ENCODE data around the gene SYT9.
"Not testable (repeated sequence)": the region's sequence is repeated elsewhere in the genome, so short reads cannot be mapped to it uniquely, and the experiment has no call there.

The SYT9 gene

DNA sequence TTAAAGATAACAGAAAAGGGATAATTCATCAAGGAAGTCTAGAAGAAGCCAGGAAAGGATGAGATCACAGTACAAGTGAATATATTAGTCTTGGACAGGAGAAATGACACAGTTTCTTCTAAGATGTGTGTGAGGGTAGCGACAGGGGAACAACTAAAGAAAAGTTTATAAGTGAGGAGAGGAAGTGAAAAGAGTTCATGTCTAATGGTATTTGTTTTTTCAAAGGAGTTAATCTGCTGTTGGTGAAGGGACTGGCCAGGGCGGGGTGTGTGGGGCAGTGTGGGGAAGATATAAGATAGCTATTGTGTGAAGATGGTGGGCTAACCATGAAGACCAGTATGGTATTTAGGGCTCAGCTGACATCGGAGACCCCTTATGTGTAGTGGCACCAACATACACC is 254.5 kb downstream of the SYT9 start:
- DNase-seq (ENCODE audit: low read depth in 2 of 2), result no peak

DNA sequence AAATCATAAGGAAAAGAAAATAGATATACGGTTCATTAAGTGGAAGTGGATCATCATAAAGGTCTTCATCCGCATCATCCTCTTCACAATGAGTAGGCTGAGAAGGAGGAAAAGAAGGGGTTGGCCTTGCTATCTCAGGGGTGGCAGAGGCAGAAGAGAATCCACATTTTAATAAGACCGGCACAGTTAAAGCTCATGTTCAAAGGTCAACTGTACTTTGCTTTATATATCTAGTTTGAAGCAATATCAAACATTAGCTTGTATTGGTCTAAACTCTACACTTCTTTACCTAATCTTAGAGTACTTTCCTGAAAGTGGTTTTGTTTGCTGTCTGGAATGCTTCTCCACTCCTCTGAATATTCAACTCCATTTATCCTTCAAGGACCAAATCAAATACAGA is 256.4 kb downstream of the SYT9 start:
- no peak for DNase-seq (ENCODE audit: low read depth in 2 of 2)

DNA sequence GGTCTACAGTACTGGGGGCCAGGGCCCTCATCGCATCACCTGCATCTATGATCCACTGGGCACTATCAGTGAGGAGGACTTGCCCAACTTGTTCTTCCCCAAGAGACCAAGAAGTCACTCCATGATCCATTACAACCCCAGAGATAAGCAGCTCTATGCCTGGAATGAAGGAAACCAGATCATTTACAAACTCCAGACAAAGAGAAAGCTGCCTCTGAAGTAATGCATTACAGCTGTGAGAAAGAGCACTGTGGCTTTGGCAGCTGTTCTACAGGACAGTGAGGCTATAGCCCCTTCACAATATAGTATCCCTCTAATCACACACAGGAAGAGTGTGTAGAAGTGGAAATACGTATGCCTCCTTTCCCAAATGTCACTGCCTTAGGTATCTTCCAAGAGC is 258.3 kb downstream of the SYT9 start:
- DNase-seq (ENCODE audit: low read depth in 2 of 2), result no peak

DNA sequence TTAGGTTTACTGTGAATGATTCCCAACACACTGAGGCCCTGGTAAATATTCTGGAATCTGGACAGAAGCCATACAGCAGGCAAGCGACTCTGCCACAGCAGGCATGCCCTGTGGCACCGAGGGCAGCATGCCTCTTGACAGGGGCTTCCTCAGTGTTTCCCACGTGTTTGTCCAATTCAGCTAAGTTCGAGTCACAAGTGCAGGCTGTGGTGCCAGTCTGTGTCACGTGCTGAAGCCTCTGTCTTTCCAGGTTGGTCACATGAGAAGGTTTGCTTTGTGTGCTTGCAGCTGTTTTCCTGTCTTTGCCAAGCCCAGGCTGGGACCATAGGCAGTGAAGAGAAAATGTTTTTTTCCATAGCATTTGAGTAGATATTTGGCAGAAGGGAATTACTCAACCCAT is 259.7 kb downstream of the SYT9 start:
- DNase-seq (ENCODE audit: low read depth in 2 of 2), result no peak

DNA sequence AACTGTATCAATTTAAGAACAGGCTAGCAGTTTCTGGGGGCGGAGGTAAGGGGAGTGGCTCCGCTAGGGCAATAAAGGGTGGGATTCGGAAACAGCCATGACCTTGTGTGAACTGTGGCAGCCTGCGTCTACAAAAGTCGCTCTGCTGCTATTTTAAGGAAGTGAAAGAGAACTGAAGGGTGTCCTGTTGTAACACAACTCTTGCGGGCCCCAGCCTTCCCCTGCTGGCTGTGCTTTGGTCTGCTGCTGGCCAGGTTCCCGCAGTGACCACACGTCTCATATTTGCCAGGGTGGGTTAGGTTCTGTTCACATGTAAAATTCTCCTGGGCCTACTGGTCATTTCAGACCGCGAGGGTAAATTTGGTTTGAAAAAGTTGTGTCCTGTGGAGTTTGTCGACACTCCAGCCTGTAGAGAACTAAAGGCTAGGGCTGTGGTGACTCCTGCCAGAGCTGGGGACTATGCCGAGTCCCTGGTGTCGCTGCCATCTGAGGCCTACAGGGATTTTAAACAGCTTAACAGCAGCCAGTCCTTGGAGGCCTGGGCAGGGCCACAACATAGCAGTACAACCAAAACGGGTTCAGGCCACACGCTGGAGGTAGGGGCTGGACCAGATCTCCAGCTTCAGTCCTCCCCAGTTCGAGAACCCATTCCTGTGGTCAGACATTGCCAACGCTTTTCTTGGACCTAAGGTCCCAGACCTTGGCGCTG is 261.0 kb downstream of the SYT9 start:
- no peak for DNase-seq (ENCODE audit: low read depth in 2 of 2)

DNA sequence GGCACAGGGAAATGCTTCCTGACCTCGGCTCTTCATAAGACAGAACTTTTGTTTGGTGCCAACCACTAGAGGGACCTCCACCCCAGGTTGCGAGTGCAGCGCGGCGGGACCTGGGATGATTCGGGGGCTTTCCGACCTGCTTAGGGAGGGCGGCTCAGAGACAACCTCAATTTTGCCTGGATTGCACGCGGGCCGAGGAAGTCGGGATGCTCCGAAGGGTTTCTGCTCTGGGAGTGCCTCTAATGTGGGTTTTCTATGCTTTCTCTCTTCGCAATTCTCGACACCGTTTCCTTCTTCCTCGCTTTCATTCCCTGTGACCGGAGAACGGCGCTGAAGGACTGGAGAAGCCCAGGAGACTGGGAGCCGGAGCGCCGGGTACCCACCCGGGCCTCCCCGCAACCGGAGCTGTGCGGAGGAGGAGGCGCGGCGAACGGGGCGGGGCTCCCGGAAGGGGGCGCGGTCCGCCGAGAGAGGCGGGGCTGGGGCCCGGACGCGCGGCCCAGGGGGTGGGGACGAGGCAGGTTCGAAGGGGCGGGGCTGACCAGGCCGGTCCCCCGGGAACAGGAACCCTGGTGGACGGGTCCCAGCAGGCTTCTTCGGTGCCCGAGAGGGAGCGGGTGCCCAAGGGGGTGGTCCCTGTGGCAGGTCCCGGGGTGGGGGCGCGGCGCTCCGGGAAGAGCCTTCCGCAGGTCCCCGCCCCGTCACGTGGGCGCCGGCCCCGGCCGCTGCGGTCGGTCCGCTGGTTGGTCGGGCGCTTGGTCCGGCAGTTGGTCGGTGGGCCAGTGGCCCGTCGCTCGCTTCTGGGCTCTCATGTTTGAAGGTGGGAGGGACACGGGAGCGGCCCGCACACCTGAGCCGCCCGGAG is 261.8 kb downstream of the SYT9 start, which contains the start of gene PPFIBP2:
PPFIBP2 (plus strand) TSS at position 766 of the 865 bp plus-strand sequence. CDS start 35,477 bp downstream, outside the sequence.
- DNase-seq (ENCODE audit: low read depth in 2 of 2), result peak; percentile 19 to 23

DNA sequence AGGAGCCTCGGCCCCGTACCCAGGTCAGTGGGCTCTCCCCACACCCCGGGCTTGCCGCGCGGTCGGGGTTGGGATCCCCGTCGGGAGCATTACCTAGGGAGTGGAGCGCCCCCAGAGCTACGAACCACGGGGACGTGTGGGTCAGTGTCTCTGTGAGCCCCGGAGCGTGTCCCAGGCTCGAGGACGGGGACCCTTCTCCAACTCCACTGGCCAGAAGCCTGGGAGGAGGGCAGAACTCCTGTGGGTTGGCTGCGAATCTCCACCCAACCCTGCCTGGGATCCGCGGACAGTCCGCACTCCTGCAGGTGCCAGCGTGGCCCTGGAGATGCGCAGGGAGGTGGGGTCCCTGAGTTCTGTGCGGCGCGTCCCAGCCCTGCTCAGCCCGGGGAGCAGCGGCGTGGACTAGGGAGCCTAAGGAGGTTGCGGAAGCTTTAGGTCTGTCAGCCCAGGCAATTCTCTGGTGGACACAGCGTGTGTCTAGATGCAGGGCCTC is 262.4 kb downstream of the SYT9 start:
- DNase-seq (ENCODE audit: low read depth in 2 of 2), result no peak

DNA sequence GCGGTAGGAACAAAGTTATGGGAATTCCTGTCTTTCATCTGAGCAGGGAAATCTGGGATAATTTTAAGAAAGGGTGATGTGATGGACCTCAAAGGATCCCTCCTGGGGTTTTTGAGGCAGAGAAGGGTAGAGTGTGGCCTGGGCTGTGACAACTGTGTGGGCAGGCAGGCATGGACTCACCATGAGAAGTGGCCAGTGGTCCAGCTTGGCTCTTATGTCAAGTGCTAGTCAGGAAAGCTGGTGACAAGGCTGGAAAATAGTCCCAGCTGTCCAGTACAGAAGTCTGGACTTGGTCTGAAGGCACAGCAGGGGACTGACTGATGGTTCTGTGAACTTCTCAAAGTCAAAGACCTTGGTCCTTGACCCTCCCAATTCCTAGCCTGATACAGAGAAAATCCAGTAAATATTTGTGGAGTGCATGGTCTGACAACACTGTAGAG is 263.8 kb downstream of the SYT9 start:
- no peak for DNase-seq (ENCODE audit: low read depth in 2 of 2)

DNA sequence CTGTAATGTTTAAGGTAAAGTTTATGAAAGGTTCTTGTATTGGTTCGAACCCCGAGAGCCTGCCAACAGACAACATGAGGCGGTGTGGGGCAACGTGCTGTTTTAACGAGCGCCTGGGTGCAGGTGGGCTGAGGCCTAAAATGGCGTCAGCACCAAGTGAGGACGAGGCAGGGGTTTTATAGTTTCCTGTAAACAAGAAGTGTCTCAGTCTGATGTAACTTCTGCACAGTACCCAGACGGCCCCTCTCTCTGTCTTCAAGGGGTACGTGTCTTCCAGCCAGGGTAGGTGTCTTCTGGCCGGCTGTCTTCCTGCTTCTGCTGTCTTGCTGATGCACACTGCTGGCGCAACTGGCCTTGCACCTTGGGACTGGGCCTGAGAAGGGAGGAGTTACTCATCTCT is 264.8 kb downstream of the SYT9 start:
- no peak for DNase-seq (ENCODE audit: low read depth in 2 of 2)

DNA sequence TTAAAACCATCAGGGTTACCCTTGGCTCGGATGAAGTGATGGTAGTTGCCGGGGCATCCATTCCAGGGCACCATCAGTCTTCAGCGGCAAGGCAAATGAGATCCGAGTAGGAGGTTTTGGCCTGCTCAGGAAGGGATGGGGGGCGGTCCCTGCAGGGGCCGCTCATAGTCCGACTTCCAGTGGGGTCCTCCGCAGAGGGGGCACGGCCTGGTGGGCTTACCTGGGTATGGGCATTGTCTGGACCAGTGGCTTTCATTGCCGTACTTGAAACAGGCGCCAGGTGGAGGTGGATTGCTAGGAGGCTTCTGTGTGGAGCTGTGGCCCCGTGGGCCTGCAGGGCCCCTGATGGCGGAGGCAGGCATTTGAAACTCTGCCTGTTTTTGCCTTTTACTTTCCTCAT is 266.0 kb downstream of the SYT9 start:
- DNase-seq (ENCODE audit: low read depth in 2 of 2), result not testable (repeated sequence)
